Mesendoderm (in vitro differentiated cells): ENCODE measurements around the gene CCL20.

Experiments used
- DNase-seq: peaks from one replicate; pipeline ENCODE4 v3.0.0; 2013
- H2AK5ac ChIP-seq: 2 replicates; pipeline ENCODE4 v1.6.1; 2013; ENCODE audit warnings: low read length, inconsistent platforms
- H2BK120ac ChIP-seq: 2 replicates; pipeline ENCODE4 v1.6.1; 2013; ENCODE audit warnings: low read depth, mild to moderate bottlenecking, low read length, moderate library complexity, mixed read lengths
- H2BK15ac ChIP-seq: replicated peaks from 2 replicates; pipeline ENCODE4 v1.6.1; 2013; ENCODE audit warnings: low read depth, mild to moderate bottlenecking, moderate library complexity
- H2BK5ac ChIP-seq: 2 replicates; pipeline ENCODE4 v1.6.1; 2013; ENCODE audit warnings: low read length, inconsistent platforms
- H3K18ac ChIP-seq: 2 replicates; pipeline ENCODE4 v1.6.1; 2013; ENCODE audit warnings: mild to moderate bottlenecking, low read length, mixed read lengths
- H3K23ac ChIP-seq: one replicate; pipeline ENCODE4 v1.6.1; 2013; ENCODE audit warnings: low read length
- H3K27ac ChIP-seq: 2 replicates; pipeline ENCODE4 v1.5.1; 2013; ENCODE audit warnings: low read depth, mild to moderate bottlenecking, inconsistent platforms, low read length, moderate library complexity
- H3K27me3 ChIP-seq: 2 replicates; pipeline ENCODE4 v1.6.1; 2013; ENCODE audit warnings: low read length, control low read depth, mild to moderate bottlenecking, inconsistent platforms; ENCODE audit not compliant: insufficient read depth, poor library complexity
- H3K36me3 ChIP-seq: 2 replicates; pipeline ENCODE4 v1.6.1; 2013; ENCODE audit warnings: low read length, inconsistent platforms; ENCODE audit not compliant: control insufficient read depth, insufficient read depth
- H3K4ac ChIP-seq: one replicate; pipeline ENCODE4 v1.6.1; 2013; ENCODE audit warnings: low read depth, mild to moderate bottlenecking, low read length, moderate library complexity
- H3K4me1 ChIP-seq: 2 replicates; pipeline ENCODE4 v1.6.1; 2013; ENCODE audit warnings: low read depth, low read length, inconsistent platforms; ENCODE audit not compliant: control insufficient read depth
- H3K4me2 ChIP-seq: 2 replicates; pipeline ENCODE4 v1.6.1; 2013; ENCODE audit warnings: low read length
- H3K4me3 ChIP-seq: 2 replicates; pipeline ENCODE4 v1.5.1; 2013; ENCODE audit warnings: mild to moderate bottlenecking, low read length
- H3K56ac ChIP-seq: one replicate; pipeline ENCODE4 v1.6.1; 2013; ENCODE audit warnings: low read length
- H3K79me1 ChIP-seq: 2 replicates; pipeline ENCODE4 v1.6.1; 2013; ENCODE audit warnings: low read length, inconsistent platforms
- H3K79me2 ChIP-seq: 2 replicates; pipeline ENCODE4 v1.6.1; 2013; ENCODE audit warnings: mild to moderate bottlenecking, low read length; ENCODE audit not compliant: control insufficient read depth, insufficient read depth
- H3K9ac ChIP-seq: 2 replicates; pipeline ENCODE4 v1.6.1; 2013; ENCODE audit warnings: low read length, inconsistent platforms
- H4K5ac ChIP-seq: one replicate; pipeline ENCODE4 v1.6.1; 2013; ENCODE audit warnings: low read length
- H4K8ac ChIP-seq: one replicate; pipeline ENCODE4 v1.6.1; 2013; ENCODE audit warnings: low read depth, mild to moderate bottlenecking, control low read depth, low read length, moderate library complexity
- WGBS: extraction: QIAGEN DNeasy Blood & Tissue Kit; methylation state at CpG from one replicate; pipeline ENCODE4 v1.1.7; 2013; ENCODE audit warnings: low lambda C conversion rate, missing lambda C conversion rate; ENCODE audit not compliant: insufficient coverage; ENCODE audit errors: extremely low coverage; 5-methylcytosine and 5-hydroxymethylcytosine counted together

CCL20 gene

GRCh38 chr2:227823922-227824321, 10.3 kb downstream of the CCL20 start:
- no peak overlapping the region for H2BK120ac ChIP-seq
- H3K4me2 ChIP-seq, result no peak overlapping the region
- H3K9ac ChIP-seq, result no peak overlapping the region
- H3K18ac ChIP-seq, result no peak overlapping the region
- no peak overlapping the region for H3K27ac ChIP-seq
- H2BK5ac ChIP-seq, result no peak overlapping the region
- H3K79me2 ChIP-seq, result no peaks in the 10 kb centered on the region
- DNase-seq, result no peak
- H3K56ac ChIP-seq, result no peak overlapping the region
- no peak overlapping the region for H2AK5ac ChIP-seq
- H3K4ac ChIP-seq, result no peak overlapping the region
- H4K8ac ChIP-seq, result no peak overlapping the region
- peaks cover under 1% of the 10 kb centered on the region for H3K4me1 ChIP-seq
- no CpG with 5 or more reads among the region's 2 CpGs for WGBS
- no peak overlapping the region for H4K5ac ChIP-seq
- no peaks in the 10 kb centered on the region for H3K27me3 ChIP-seq
- H3K4me3 ChIP-seq, result no peak overlapping the region
- H2BK15ac ChIP-seq, result no peak overlapping the region
- H3K36me3 ChIP-seq, result no peaks in the 10 kb centered on the region
- H3K79me1 ChIP-seq, result no peaks in the 10 kb centered on the region
- no peak overlapping the region for H3K23ac ChIP-seq

GRCh38 chr2:227824711-227825110, 11.1 kb downstream of the CCL20 start:
- no peak overlapping the region for H3K56ac ChIP-seq
- H2BK120ac ChIP-seq, result no peak overlapping the region
- H3K27ac ChIP-seq, result no peak overlapping the region
- H3K79me1 ChIP-seq, result no peaks in the 10 kb centered on the region
- no peak overlapping the region for H3K4me3 ChIP-seq
- no peaks in the 10 kb centered on the region for H3K27me3 ChIP-seq
- no peak overlapping the region for H4K8ac ChIP-seq
- H3K4me1 ChIP-seq, result no peaks in the 10 kb centered on the region
- DNase-seq, result no peak
- no peak overlapping the region for H3K18ac ChIP-seq
- no CpG with 5 or more reads among the region's 7 CpGs for WGBS
- no peak overlapping the region for H3K4me2 ChIP-seq
- no peak overlapping the region for H3K4ac ChIP-seq
- H2BK15ac ChIP-seq, result no peak overlapping the region
- H3K36me3 ChIP-seq, result no peaks in the 10 kb centered on the region
- no peak overlapping the region for H3K9ac ChIP-seq
- no peaks in the 10 kb centered on the region for H3K79me2 ChIP-seq
- H2BK5ac ChIP-seq, result no peak overlapping the region
- H4K5ac ChIP-seq, result no peak overlapping the region
- H2AK5ac ChIP-seq, result no peak overlapping the region
- H3K23ac ChIP-seq, result no peak overlapping the region

- no peaks in the 10 kb centered on the region for H3K79me2 ChIP-seq
- no peak overlapping the region for H2BK120ac ChIP-seq
- H3K4me3 ChIP-seq, result no peak overlapping the region
- no peak overlapping the region for H2BK15ac ChIP-seq
- no peak overlapping the region for H3K27ac ChIP-seq
- no peaks in the 10 kb centered on the region for H3K36me3 ChIP-seq
- no peak overlapping the region for H4K8ac ChIP-seq
- no peaks in the 10 kb centered on the region for H3K27me3 ChIP-seq
- H3K23ac ChIP-seq, result no peak overlapping the region
- H3K56ac ChIP-seq, result no peak overlapping the region
- H2BK5ac ChIP-seq, result no peak overlapping the region
- H3K4me2 ChIP-seq, result no peak overlapping the region
- DNase-seq, result no peak
- H3K4me1 ChIP-seq, result no peaks in the 10 kb centered on the region
- no peak overlapping the region for H3K4ac ChIP-seq
- no CpG with 5 or more reads among the region's 10 CpGs for WGBS
- no peak overlapping the region for H3K9ac ChIP-seq
- H4K5ac ChIP-seq, result no peak overlapping the region
- H3K79me1 ChIP-seq, result no peaks in the 10 kb centered on the region
- H2AK5ac ChIP-seq, result no peak overlapping the region
- H3K18ac ChIP-seq, result no peak overlapping the region
Observed at GRCh38 chr2:227826019-227826521, 12.4 kb downstream of the CCL20 start.

- Histone ChIP-seq H2BK120ac (no peak overlapping the region), H3K4me3 (no peak overlapping the region), H3K56ac (no peak overlapping the region), H3K9ac (no peak overlapping the region), H3K27me3 (no peaks in the 10 kb centered on the region), H2BK5ac (no peak overlapping the region), H4K8ac (no peak overlapping the region), H3K79me1 (no peaks in the 10 kb centered on the region), H3K18ac (no peak overlapping the region), H3K4me1 (no peaks in the 10 kb centered on the region), H3K4me2 (no peak overlapping the region), H3K4ac (no peak overlapping the region), H3K36me3 (no peaks in the 10 kb centered on the region), H2AK5ac (no peak overlapping the region), H2BK15ac (no peak overlapping the region), H3K27ac (no peak overlapping the region), H3K79me2 (no peaks in the 10 kb centered on the region), H4K5ac (no peak overlapping the region), H3K23ac (no peak overlapping the region)
- whole genome bisulfite sequencing, result no CpG with 5 or more reads among the region's 2 CpGs
- DNase-seq, result no peak
Observed at GRCh38 chr2:227826563-227826962, 12.9 kb downstream of the CCL20 start.

- Histone ChIP-seq H2AK5ac (no peak overlapping the region), H3K27me3 (no peaks in the 10 kb centered on the region), H3K4me1 (no peaks in the 10 kb centered on the region), H3K79me2 (no peaks in the 10 kb centered on the region), H4K8ac (no peak overlapping the region), H3K9ac (no peak overlapping the region), H3K36me3 (no peaks in the 10 kb centered on the region), H3K4me3 (no peak overlapping the region), H2BK15ac (no peak overlapping the region), H3K56ac (no peak overlapping the region), H2BK5ac (no peak overlapping the region), H3K79me1 (no peaks in the 10 kb centered on the region), H3K4me2 (no peak overlapping the region), H3K23ac (no peak overlapping the region), H2BK120ac (no peak overlapping the region), H4K5ac (no peak overlapping the region), H3K27ac (no peak overlapping the region), H3K4ac (no peak overlapping the region), H3K18ac (no peak overlapping the region)
- no peak for DNase-seq
- no CpG with 5 or more reads among the region's 7 CpGs for WGBS
Observed at GRCh38 chr2:227827143-227827542, 13.5 kb downstream of the CCL20 start.

GRCh38 chr2:227828477-227828912, 14.9 kb downstream of the CCL20 start:
- Histone ChIP-seq H3K4me2 (no peak overlapping the region), H3K27ac (no peak overlapping the region), H2BK15ac (no peak overlapping the region), H2AK5ac (no peak overlapping the region), H3K79me1 (no peaks in the 10 kb centered on the region), H3K9ac (no peak overlapping the region), H3K56ac (no peak overlapping the region), H3K79me2 (no peaks in the 10 kb centered on the region), H3K18ac (no peak overlapping the region), H3K27me3 (no peaks in the 10 kb centered on the region), H3K23ac (no peak overlapping the region), H3K4me1 (no peaks in the 10 kb centered on the region), H3K36me3 (no peaks in the 10 kb centered on the region), H2BK120ac (no peak overlapping the region), H2BK5ac (no peak overlapping the region), H3K4ac (no peak overlapping the region), H3K4me3 (no peak overlapping the region), H4K5ac (no peak overlapping the region), H4K8ac (no peak overlapping the region)
- DNase-seq, result no peak
